H1 (cell line): ENCODE measurements around the gene PTGDS. TPM values are rescaled to one million over a fixed set of nuclear protein-coding genes. Genes with fewer than 3 reads are reported as not detected.

Source experiments
- CTCF ChIA-PET: fragments of 300-600 bp; sonication (Branson Sonifier 250); formaldehyde crosslinking; loops from one replicate; lab custom pipeline; 2021; ENCODE audit not compliant: partially characterized antibody; lab: Charles Lee
- POLR2A ChIA-PET: fragments of 300-600 bp; sonication (Branson Sonifier 250); formaldehyde crosslinking; loops from one replicate; lab custom pipeline; 2021; ENCODE audit warnings: inconsistent platforms; ENCODE audit not compliant: partially characterized antibody; lab: Charles Lee
- DNase-seq, 2 experiments: peaks; one replicate each; pipeline versions ENCODE4 v3.0.0 to v3.0.0-alpha.2; 2010 to 2022; ENCODE audit warnings: low spot score in 2 of 2, low read depth in 1 of 2, mixed read lengths in 1 of 2
- FAIRE-seq: peaks from 2 replicates; lab custom pipeline; 2011; peaks lifted over from hg19 to GRCh38; lab: Jason Lieb, UNC
- H2AFZ ChIP-seq: 2 replicates; pipeline ENCODE4 v1.8.1; 2012; ENCODE audit warnings: low read length, inconsistent platforms
- H2AK5ac ChIP-seq: 2 replicates; pipeline ENCODE4 v1.6.1; 2013; ENCODE audit warnings: low read depth, low read length
- H2BK120ac ChIP-seq: replicated peaks from 2 replicates; pipeline ENCODE3; 2013; ENCODE audit warnings: low read depth, low read length, inconsistent platforms
- H2BK12ac ChIP-seq: 2 replicates; pipeline ENCODE4 v1.6.1; 2013; ENCODE audit warnings: low read depth, low read length
- H2BK15ac ChIP-seq: 2 replicates; pipeline ENCODE4 v1.6.1; 2013; ENCODE audit warnings: low read length
- H2BK20ac ChIP-seq: 2 replicates; pipeline ENCODE4 v1.6.1; 2013; ENCODE audit warnings: low read length
- H2BK5ac ChIP-seq: 2 replicates; pipeline ENCODE4 v1.6.1; 2013; ENCODE audit warnings: low read depth, low read length
- H3K14ac ChIP-seq: 2 replicates; pipeline ENCODE4 v1.6.1; 2013; ENCODE audit warnings: inconsistent platforms; ENCODE audit not compliant: insufficient read length
- H3K18ac ChIP-seq: 2 replicates; pipeline ENCODE4 v1.6.1; 2013; ENCODE audit warnings: low read length; ENCODE audit errors: extremely low read depth
- H3K23ac ChIP-seq: 2 replicates; pipeline ENCODE4 v1.6.1; 2013; ENCODE audit warnings: inconsistent platforms; ENCODE audit not compliant: insufficient read length
- H3K23me2 ChIP-seq: 2 replicates; pipeline ENCODE4 v1.6.1; 2013; ENCODE audit warnings: low read depth, low read length
- H3K27ac ChIP-seq: 2 replicates; pipeline ENCODE4 v1.6.1; 2011; ENCODE audit warnings: low read depth, low read length, inconsistent platforms
- H3K27me3 ChIP-seq, 4 experiments: replicated peaks in 1 of 4; 1 replicate in 1 of 4; 2 replicates in 3 of 4; pipeline versions ENCODE4 v1.6.1 to v1.8.1; 2011 to 2013; ENCODE audit warnings: low read length in 3 of 4, mild to moderate bottlenecking in 3 of 4, inconsistent platforms in 2 of 4, mixed read lengths in 2 of 4, moderate library complexity in 1 of 4; ENCODE audit not compliant: control insufficient read depth in 3 of 4, insufficient read depth in 3 of 4; ENCODE audit errors: extremely low read depth in 1 of 4
- H3K36me3 ChIP-seq, 4 experiments: 2 replicates each; pipeline versions ENCODE4 v1.6.1 to v1.8.1; 2011 to 2013; ENCODE audit warnings: mild to moderate bottlenecking in 4 of 4, low read length in 3 of 4, moderate library complexity in 2 of 4, control low read depth in 1 of 4, inconsistent platforms in 1 of 4; ENCODE audit not compliant: insufficient read depth in 4 of 4, control insufficient read depth in 2 of 4
- H3K4ac ChIP-seq: replicated peaks from 2 replicates; pipeline ENCODE3; 2013; ENCODE audit warnings: low read length, low read depth, mixed read lengths, inconsistent platforms; ENCODE audit not compliant: insufficient read length
- H3K4me1 ChIP-seq, 4 experiments: replicated peaks in 1 of 4; 1 replicate in 1 of 4; 2 replicates in 3 of 4; pipeline versions ENCODE4 v1.6.1 to v1.8.1; 2011 to 2013; ENCODE audit warnings: low read length in 3 of 4, inconsistent platforms in 2 of 4, mixed read lengths in 1 of 4; ENCODE audit not compliant: insufficient read depth in 4 of 4, control insufficient read depth in 3 of 4
- H3K4me2 ChIP-seq, 2 experiments: 2 replicates each; pipeline versions ENCODE4 v1.6.1 to v1.8.1; 2011 to 2013; ENCODE audit warnings: low read depth in 2 of 2, low read length in 2 of 2, control low read depth in 1 of 2, inconsistent platforms in 1 of 2, mild to moderate bottlenecking in 1 of 2; ENCODE audit not compliant: insufficient read depth in 1 of 2
- H3K4me3 ChIP-seq, 4 experiments: fragments of 200-600, 300-600 bp in 1 of 4; sonication (generic), shearing (Covaris generic), sonication (Bioruptor Twin) in 1 of 4; 2 replicates each; pipeline versions ENCODE4 v1.5.1 to v1.8.1; 2011 to 2016; ENCODE audit warnings: low read length in 4 of 4, low read depth in 3 of 4, control low read depth in 2 of 4, inconsistent platforms in 2 of 4, mild to moderate bottlenecking in 2 of 4, mixed read lengths in 1 of 4, moderate library complexity in 1 of 4; ENCODE audit not compliant: insufficient read depth in 2 of 4; ENCODE audit errors: extremely low read depth in 1 of 4
- H3K56ac ChIP-seq: replicated peaks from 2 replicates; pipeline ENCODE3; 2013; ENCODE audit warnings: low read depth, mild to moderate bottlenecking, mixed read lengths, low read length, inconsistent platforms; ENCODE audit not compliant: insufficient read length
- H3K79me1 ChIP-seq: 2 replicates; pipeline ENCODE4 v1.6.1; 2013; ENCODE audit warnings: low read depth, low read length, control low read depth
- H3K79me2 ChIP-seq, 2 experiments: 2 replicates each; pipeline versions ENCODE4 v1.6.1 to v1.8.1; 2012 to 2013; ENCODE audit warnings: low read length in 2 of 2, mild to moderate bottlenecking in 2 of 2, inconsistent platforms in 1 of 2; ENCODE audit not compliant: insufficient read depth in 2 of 2, control insufficient read depth in 1 of 2
- H3K9ac ChIP-seq, 4 experiments: replicated peaks in 1 of 4; 1 replicate in 1 of 4; 2 replicates in 3 of 4; pipeline versions ENCODE4 v1.6.1 to v1.8.1; 2011 to 2013; ENCODE audit warnings: low read depth in 3 of 4, low read length in 3 of 4, control low read depth in 2 of 4, mild to moderate bottlenecking in 2 of 4, moderate library complexity in 2 of 4, inconsistent platforms in 1 of 4; ENCODE audit errors: extremely low read depth in 1 of 4
- H3K9me3 ChIP-seq, 2 experiments: 2 replicates each; pipeline versions ENCODE4 v1.6.1 to v1.8.1; 2012 to 2013; ENCODE audit warnings: mild to moderate bottlenecking in 2 of 2, moderate library complexity in 2 of 2, control low read depth in 1 of 2, inconsistent platforms in 1 of 2, low read depth in 1 of 2, low read length in 1 of 2, mixed read lengths in 1 of 2; ENCODE audit not compliant: insufficient read depth in 2 of 2
- H4K20me1 ChIP-seq, 2 experiments: replicated peaks in 1 of 2; 2 replicates each; pipeline versions ENCODE3 to v1.8.1; 2011 to 2013; ENCODE audit warnings: inconsistent platforms in 2 of 2, low read length in 2 of 2, mild to moderate bottlenecking in 1 of 2; ENCODE audit not compliant: insufficient read depth in 2 of 2, control insufficient read depth in 1 of 2
- H4K5ac ChIP-seq: 2 replicates; pipeline ENCODE4 v1.6.1; 2013; ENCODE audit warnings: low read length, low read depth, mixed read lengths, inconsistent platforms; ENCODE audit not compliant: insufficient read length
- H4K8ac ChIP-seq: 2 replicates; pipeline ENCODE4 v1.8.0; 2013; ENCODE audit warnings: mild to moderate bottlenecking, moderate library complexity, low read length, inconsistent platforms; ENCODE audit not compliant: insufficient read depth; ENCODE audit errors: extremely low read depth
- H4K91ac ChIP-seq: replicated peaks from 2 replicates; pipeline ENCODE3; 2013; ENCODE audit warnings: low read length, mixed read lengths, inconsistent platforms; ENCODE audit not compliant: insufficient read length
- CREB1 ChIP-seq: IDR thresholded peaks from 2 replicates; pipeline ENCODE4 v1.6.1; 2012; ENCODE audit warnings: inconsistent platforms
- FOSL1 ChIP-seq: IDR thresholded peaks from 2 replicates; pipeline ENCODE4 v1.6.1; 2011; ENCODE audit warnings: mild to moderate bottlenecking, low read depth, low read length, moderate library complexity; ENCODE audit not compliant: insufficient read depth
- JUND ChIP-seq: IDR thresholded peaks from 2 replicates; pipeline ENCODE4 v1.6.1; 2011; ENCODE audit warnings: mild to moderate bottlenecking, improper control_type of control experiment, low read length
- KDM1A ChIP-seq: fragments of 200-600, 300-600 bp; sonication (generic); IDR thresholded peaks from 2 replicates; pipeline ENCODE4 v1.7.1; 2016; ENCODE audit warnings: mild to moderate bottlenecking, low read length, borderline replicate concordance
- MAFK ChIP-seq: IDR thresholded peaks from 2 replicates; pipeline ENCODE4 v1.6.1; 2012; ENCODE audit warnings: low read depth, mild to moderate bottlenecking, improper control_type of control experiment, low read length
- RBBP5 ChIP-seq: IDR thresholded peaks from 2 replicates; pipeline ENCODE4 v1.7.1; 2012; ENCODE audit warnings: low read depth, mild to moderate bottlenecking, inconsistent platforms, low read length, moderate library complexity, borderline replicate concordance
- SP1 ChIP-seq: IDR thresholded peaks from 2 replicates; pipeline ENCODE4 v1.6.1; 2011; ENCODE audit warnings: low read depth, low read length
- SP4 ChIP-seq: IDR thresholded peaks from 2 replicates; pipeline ENCODE4 v1.6.1; 2012; ENCODE audit warnings: low read length, inconsistent platforms
- TAF1 ChIP-seq: IDR thresholded peaks from 2 replicates; pipeline ENCODE4 v1.6.1; 2011; ENCODE audit warnings: mild to moderate bottlenecking, low read depth, low read length
- TBP ChIP-seq: IDR thresholded peaks from 2 replicates; pipeline ENCODE4 v1.6.1; 2011; ENCODE audit warnings: low read depth, low read length, improper control_type of control experiment
- TCF12 ChIP-seq: IDR thresholded peaks from 2 replicates; pipeline ENCODE4 v1.6.1; 2011; ENCODE audit warnings: low read depth, mild to moderate bottlenecking, low read length
- ZNF274 ChIP-seq: IDR thresholded peaks from 2 replicates; pipeline ENCODE4 v1.7.0; 2012; ENCODE audit warnings: low read length, borderline replicate concordance; ENCODE audit errors: extremely low read depth
- WGBS, 2 experiments: shearing (Covaris generic) in 1 of 2; methylation state at CpG; one replicate each; pipeline versions ENCODE4 v1.1.6 to v1.1.7; 2013 to 2015; ENCODE audit warnings: low lambda C conversion rate in 2 of 2, mixed read lengths in 2 of 2, inconsistent platforms in 1 of 2, low coverage in 1 of 2, missing lambda C conversion rate in 1 of 2; ENCODE audit not compliant: insufficient replicate concordance in 2 of 2, insufficient coverage in 1 of 2, insufficient read length in 1 of 2; ENCODE audit errors: extremely low coverage in 1 of 2, missing lambda C conversion rate in 1 of 2; 5-methylcytosine and 5-hydroxymethylcytosine counted together
- polyA plus RNA-seq, 7 experiments: library from polyadenylated mRNA; depleted of rRNA in 3 of 7; stranded (reverse) in 5 of 7; unstranded in 2 of 7; fragments of >200 nt in 5 of 7; fragments of 200-250 nt in 2 of 7; gene quantifications; 1 replicate in 5 of 7; 2 replicates in 1 of 7; 4 replicates in 1 of 7; pipeline versions ENCODE4 v1.2.1 to v1.2.3, GENCODE V29; 2011 to 2013; ENCODE audit warnings: missing spikeins in 2 of 7, mixed read lengths in 2 of 7
- total RNA-seq: library from RNA; stranded (reverse); fragmentation: NEBNext Ultra II Directional; extraction: Animal tissue kit (Norgen Biotek cat#: 25700); gene quantifications from 2 replicates; pipeline ENCODE4 v1.2.1, GENCODE V29; 2021

PTGDS gene
- total and polyA plus RNA-seq, 2 of the 8 experiments (the other 6 are each of a cell fraction or from before 2014, with no cell fraction given), result 1.7 to 2.3 TPM

DNA sequence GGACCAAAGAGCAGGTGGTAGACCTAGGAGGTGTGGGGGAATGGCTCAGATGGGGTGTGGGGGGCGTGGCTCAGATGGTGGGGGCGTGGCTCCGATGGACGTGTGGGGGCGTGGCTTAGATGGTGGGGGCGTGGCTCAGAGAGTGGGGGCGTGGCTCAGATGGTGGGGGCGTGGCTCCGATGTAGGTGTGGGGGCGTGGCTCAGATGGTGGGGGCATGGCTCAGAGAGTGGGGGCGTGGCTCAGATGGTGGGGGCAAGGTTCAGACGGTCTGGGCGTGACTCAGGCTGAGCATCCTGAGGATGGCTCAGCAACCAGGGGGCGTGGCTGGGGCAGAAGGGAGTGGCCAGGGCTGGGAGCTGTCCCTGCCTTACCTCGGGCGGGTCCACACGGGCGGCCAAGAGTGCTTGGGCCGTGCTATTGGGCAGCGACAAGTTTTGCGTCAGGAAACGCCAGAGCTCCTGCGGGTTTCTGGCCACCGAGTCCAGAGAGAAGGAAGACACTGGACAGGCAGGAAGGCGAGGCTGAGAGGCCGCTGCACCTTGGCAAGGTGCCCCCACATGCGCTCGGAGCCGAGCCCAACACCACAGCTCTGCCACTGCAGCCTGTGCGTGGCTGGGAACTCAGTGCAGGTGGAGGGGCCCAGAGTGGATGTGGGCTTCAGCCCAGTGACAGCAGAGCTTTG is 44.8 kb downstream of the PTGDS start:
- H2BK15ac ChIP-seq, result peak overlapping the region; percentile 61; the same call in 1 of the 2 replicates
- H2AK5ac ChIP-seq, result no peak overlapping the region
- H3K4me1 ChIP-seq, result peaks cover 0 to 9% (median 4%) of the 10 kb centered on the region in 4 experiments; a peak in 4 of 7 replicates
- H4K20me1 ChIP-seq, result peaks cover 0 to 8% of the 10 kb centered on the region in 2 experiments
- no peak overlapping the region for H3K27ac ChIP-seq
- peak; percentile 90 to 95 for DNase-seq
- H3K36me3 ChIP-seq, result peaks cover 0 to 2% (median 0%) of the 10 kb centered on the region in 4 experiments; a peak in 1 of 8 replicates
- H4K91ac ChIP-seq, result no peak overlapping the region
- H3K56ac ChIP-seq, result no peak overlapping the region
- H3K27me3 ChIP-seq, result peaks cover 0 to 9% (median 5%) of the 10 kb centered on the region in 4 experiments; a peak in 5 of 7 replicates
- H3K9me3 ChIP-seq, result peaks cover 0 to 2% of the 10 kb centered on the region in 2 experiments; a peak in 1 of 4 replicates
- H3K14ac ChIP-seq, result no peak overlapping the region
- 57% methylated on average over 19 of the region's 30 CpGs; no CpG with 5 or more reads in 1 of the 2 experiments for whole genome bisulfite sequencing, 2 experiments
- H3K23me2 ChIP-seq, result no peaks in the 10 kb centered on the region
- no peak overlapping the region for H2BK120ac ChIP-seq
- no peaks in the 10 kb centered on the region for H3K79me2 ChIP-seq
- ChIA-PET POLR2A (interaction anchor here (0.9 to 1.1 kb wide), 2 partner anchors 29 to 222 kb away, joined by 4 read pairs; no protein-coding TSS in a partner anchor), CTCF (interaction anchor here (0.7 to 7.2 kb wide), 15 partner anchors 8 to 234 kb away, joined by 3 to 54 read pairs (median 4); partner anchors contain the start of genes ABCA2, FUT7, LCNL1 and PAXX)
- H3K4me3 ChIP-seq, result no peak overlapping the region
- no peak for FAIRE-seq
- H2AFZ ChIP-seq, result no peak overlapping the region
- no peak overlapping the region; the same call in 1 of the 2 replicates for H4K8ac ChIP-seq
- H2BK5ac ChIP-seq, result peak overlapping the region; percentile 61; the same call in 1 of the 2 replicates
- 0 out of 2 replicates have a peak overlapping the region, but pooled peaks have one; percentile 60 for H2BK12ac ChIP-seq
- no peak overlapping the region for H3K23ac ChIP-seq
- H3K79me1 ChIP-seq, result no peaks in the 10 kb centered on the region
- peak overlapping the region; percentile 48; the same call in 1 of the 2 replicates for H3K18ac ChIP-seq
- H3K9ac ChIP-seq, result no peak overlapping the region
- no peak overlapping the region for H2BK20ac ChIP-seq
- H3K4ac ChIP-seq, result no peak overlapping the region
- H3K4me2 ChIP-seq, result no peak overlapping the region
- H4K5ac ChIP-seq, result no peak overlapping the region
- TF ChIP-seq TBP (peak; percentile 54), TAF1 (0 out of 2 replicates have a peak, but pooled peaks have one; percentile 25), JUND (no peak), SP4 (peak; percentile 90), ZNF274 (no peak), MAFK (peak; percentile 9; the same call in 1 of the 2 replicates), RBBP5 (no peak), TCF12 (no peak), KDM1A (no peak), CREB1 (peak; percentile 71; the same call in 1 of the 2 replicates), SP1 (peak; percentile 75; the same call in 1 of the 2 replicates), FOSL1 (no peak)
